ENCODE results near the gene RAB40A.

- TF ChIP-seq POLR2AphosphoS5 (IDR thresholded peaks at IDR 0.05; ENCODE audit: low read length): no peak
- TF ChIP-seq CREM (IDR thresholded peaks at IDR 0.05; ENCODE audit: low read depth): no peak
- no peak for TF ChIP-seq JUND (IDR thresholded peaks at IDR 0.05; ENCODE audit: low read depth, low read length)
- no peak for TF ChIP-seq CEBPB (IDR thresholded peaks at IDR 0.05; ENCODE audit: borderline replicate concordance in 1 of 2, low read depth in 2 of 2, low read length in 2 of 2)
- no peak for TF ChIP-seq REST (IDR thresholded peaks at IDR 0.05; ENCODE audit: low read depth, low read length)
- no peak for TF ChIP-seq CTCF (IDR thresholded peaks at IDR 0.05 in 2 of 3, conservative IDR thresholded peaks at IDR 0.05 in 1 of 3; ENCODE audit: control insufficient read depth in 2 of 3, extremely low read depth in 1 of 3, insufficient read depth in 1 of 3, low read depth in 3 of 3, low read length in 3 of 3)
- no peak for TF ChIP-seq CHD2 (IDR thresholded peaks at IDR 0.05; ENCODE audit: borderline replicate concordance, low read depth, low read length)
- no peak for TF ChIP-seq EZH2 (IDR thresholded peaks at IDR 0.05; ENCODE audit: borderline replicate concordance, control insufficient read depth, low read depth, low read length)
Observed at GRCh38 chrX:103529550-103529949, 10.3 kb upstream of the RAB40A start.

Data from GM12878 (cell line).